PC-3 (cell line): ENCODE data around the gene TFEB.

Experiments used
- EZH2 ChIP-seq: fragments of 300-600 bp; sonication (generic); IDR thresholded peaks from one replicate; pipeline ENCODE4 v1.6.1; 2017; ENCODE audit warnings: antibody characterized with exemption, mild to moderate bottlenecking, low read length; ENCODE audit not compliant: unreplicated experiment
- EZH2phosphoT487 ChIP-seq: fragments of 300-600 bp; sonication (generic); IDR thresholded peaks from 2 replicates; pipeline ENCODE4 v1.6.1; 2018; ENCODE audit warnings: mild to moderate bottlenecking, antibody characterized with exemption, low read length, borderline replicate concordance
- TF ChIP-seq, protein P1 (sequence below): fragments of 300-600 bp; sonication (generic); conservative IDR thresholded peaks from 2 replicates; pipeline ENCODE4 v1.5.1; 2017; ENCODE audit warnings: antibody characterized with exemption, low read depth, mild to moderate bottlenecking, low read length

DNA sequence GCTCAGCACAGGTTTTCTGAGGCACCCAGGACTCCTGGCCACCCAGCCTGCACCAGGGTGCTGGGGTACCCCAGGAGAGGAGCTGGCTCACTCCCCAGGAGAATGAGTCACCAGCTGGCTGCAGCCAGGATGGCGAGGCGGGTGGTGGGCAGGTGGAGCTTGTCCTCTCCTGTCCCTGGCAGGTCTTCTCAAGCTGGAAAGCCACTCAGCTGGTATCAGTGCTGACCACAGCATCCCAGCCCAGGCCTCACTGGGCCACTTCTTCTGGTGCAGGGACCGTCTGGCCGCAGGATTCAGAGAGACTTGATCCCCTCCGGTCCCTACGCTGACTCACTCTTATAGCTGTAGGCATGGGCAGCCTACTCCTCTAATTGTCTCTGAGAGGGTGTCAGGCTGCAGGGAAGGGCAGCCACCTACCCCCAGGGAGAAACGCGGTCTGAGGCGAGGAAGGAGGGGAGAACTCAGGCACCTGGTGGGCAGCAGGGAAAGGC lies 22.2 kb downstream of the TFEB start:
- TF ChIP-seq, protein P1, sequence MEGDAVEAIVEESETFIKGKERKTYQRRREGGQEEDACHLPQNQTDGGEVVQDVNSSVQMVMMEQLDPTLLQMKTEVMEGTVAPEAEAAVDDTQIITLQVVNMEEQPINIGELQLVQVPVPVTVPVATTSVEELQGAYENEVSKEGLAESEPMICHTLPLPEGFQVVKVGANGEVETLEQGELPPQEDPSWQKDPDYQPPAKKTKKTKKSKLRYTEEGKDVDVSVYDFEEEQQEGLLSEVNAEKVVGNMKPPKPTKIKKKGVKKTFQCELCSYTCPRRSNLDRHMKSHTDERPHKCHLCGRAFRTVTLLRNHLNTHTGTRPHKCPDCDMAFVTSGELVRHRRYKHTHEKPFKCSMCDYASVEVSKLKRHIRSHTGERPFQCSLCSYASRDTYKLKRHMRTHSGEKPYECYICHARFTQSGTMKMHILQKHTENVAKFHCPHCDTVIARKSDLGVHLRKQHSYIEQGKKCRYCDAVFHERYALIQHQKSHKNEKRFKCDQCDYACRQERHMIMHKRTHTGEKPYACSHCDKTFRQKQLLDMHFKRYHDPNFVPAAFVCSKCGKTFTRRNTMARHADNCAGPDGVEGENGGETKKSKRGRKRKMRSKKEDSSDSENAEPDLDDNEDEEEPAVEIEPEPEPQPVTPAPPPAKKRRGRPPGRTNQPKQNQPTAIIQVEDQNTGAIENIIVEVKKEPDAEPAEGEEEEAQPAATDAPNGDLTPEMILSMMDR, result no peak
- TF ChIP-seq EZH2phosphoT487 (no peak), EZH2 (no peak)
